HepG2 (cell line): ENCODE measurements around the gene CDH13. TPM values are rescaled to one million over a fixed set of nuclear protein-coding genes. Genes with fewer than 3 reads are reported as not detected.
A peak's percentile ranks its signal among the peaks of the same experiment; 100 is the strongest.

ENCODE experiments used
- CCDC6 ChIP-seq: sonication (generic); formaldehyde crosslinking; IDR thresholded peaks from 2 replicates; pipeline ENCODE4 v1.8.1; 2022; ENCODE audit warnings: mild to moderate bottlenecking, missing genetic modification reagents, moderate library complexity
- E2F1 ChIP-seq: sonication (generic); formaldehyde crosslinking; IDR thresholded peaks from 2 replicates; pipeline ENCODE4 v1.5.0; 2020; ENCODE audit warnings: missing genetic modification reagents
- ESRRA ChIP-seq: sonication (generic); formaldehyde crosslinking; IDR thresholded peaks from 2 replicates; pipeline ENCODE4 v1.5.1; 2020; ENCODE audit warnings: mild to moderate bottlenecking, low read depth, missing genetic modification reagents
- ETV6 ChIP-seq: sonication (generic); formaldehyde crosslinking; conservative IDR thresholded peaks from 2 replicates; pipeline ENCODE4 v1.4.0; 2020; ENCODE audit warnings: missing genetic modification reagents
- EZH2 ChIP-seq: conservative IDR thresholded peaks from 2 replicates; pipeline ENCODE4 v1.6.1; 2012; ENCODE audit warnings: mild to moderate bottlenecking, low read depth, low read length, moderate library complexity
- FOXK1 ChIP-seq: sonication (generic); formaldehyde crosslinking; IDR thresholded peaks from 2 replicates; pipeline ENCODE4 v1.4.0; 2020; ENCODE audit warnings: low read depth, missing genetic modification reagents, borderline replicate concordance
- HOXA7 ChIP-seq: sonication (generic); formaldehyde crosslinking; IDR thresholded peaks from 2 replicates; pipeline ENCODE4 v1.8.1; 2022; ENCODE audit warnings: mild to moderate bottlenecking, missing genetic modification reagents, moderate library complexity
- JARID2 ChIP-seq: sonication (generic); formaldehyde crosslinking; IDR thresholded peaks from 2 replicates; pipeline ENCODE4 v1.8.1; 2023; ENCODE audit warnings: missing genetic modification reagents, inconsistent platforms; ENCODE audit not compliant: insufficient replicate concordance
- KLF12 ChIP-seq: sonication (generic); formaldehyde crosslinking; IDR thresholded peaks from 2 replicates; pipeline ENCODE4 v1.4.0; 2020; ENCODE audit warnings: missing genetic modification reagents, borderline replicate concordance
- SAP130 ChIP-seq: IDR thresholded peaks from 2 replicates; pipeline ENCODE4 v1.6.1; 2016; ENCODE audit warnings: low read depth
- SMAD1 ChIP-seq: sonication (generic); formaldehyde crosslinking; IDR thresholded peaks from 2 replicates; pipeline ENCODE4 v1.4.0; 2020; ENCODE audit warnings: missing genetic modification reagents, low read depth, mild to moderate bottlenecking, borderline replicate concordance
- SMAD3 ChIP-seq: sonication (generic); formaldehyde crosslinking; IDR thresholded peaks from 2 replicates; pipeline ENCODE4 v1.4.0; 2020; ENCODE audit warnings: missing genetic modification reagents
- SRSF4 ChIP-seq: fragments of 200-400 bp; formaldehyde crosslinking; IDR thresholded peaks from one replicate; pipeline ENCODE4 v1.6.1; 2018; ENCODE audit warnings: mild to moderate bottlenecking, low read depth, low read length, moderate library complexity; ENCODE audit not compliant: poor library complexity, severe bottlenecking
- ZBTB37 ChIP-seq: sonication (generic); formaldehyde crosslinking; IDR thresholded peaks from 2 replicates; pipeline ENCODE4 v1.4.0; 2020; ENCODE audit warnings: mild to moderate bottlenecking, missing genetic modification reagents
- ZNF3 ChIP-seq: IDR thresholded peaks from 2 replicates; pipeline ENCODE4 v1.7.0; 2017; ENCODE audit warnings: inconsistent platforms
- ZNF737 ChIP-seq: sonication (generic); formaldehyde crosslinking; IDR thresholded peaks from 2 replicates; pipeline ENCODE4 v1.5.0; 2020; ENCODE audit warnings: missing genetic modification reagents, mild to moderate bottlenecking, borderline replicate concordance
- ZNF746 ChIP-seq: sonication (generic); formaldehyde crosslinking; IDR thresholded peaks from 2 replicates; pipeline ENCODE4 v1.8.0; 2022; ENCODE audit warnings: mild to moderate bottlenecking, missing genetic modification reagents
- polyA plus RNA-seq, 8 experiments: library from polyadenylated mRNA; depleted of rRNA in 3 of 8; stranded (reverse) in 7 of 8; unstranded in 1 of 8; fragments of >200 nt; fragmentation: Illumina TruSeq in 4 of 8; extraction: Trizol in 4 of 8; gene quantifications; 2 replicates each; pipeline versions ENCODE4 v1.2.1 to v1.2.3, GENCODE V29; 2011 to 2016; ENCODE audit warnings: low read depth in 4 of 8, missing spikeins in 1 of 8, mixed read lengths in 1 of 8; ENCODE audit not compliant: insufficient read depth in 1 of 8
- total RNA-seq, 5 experiments: library from RNA; depleted of rRNA; stranded (reverse); fragments of >200 nt; fragmentation: Illumina TruSeq; extraction: Trizol; gene quantifications; 2 replicates each; pipeline ENCODE4 v1.2.3, GENCODE V29; 2016; ENCODE audit warnings: low read depth in 1 of 5
- TF ChIP-seq, protein P1 (sequence below): sonication (generic); formaldehyde crosslinking; IDR thresholded peaks from 2 replicates; pipeline ENCODE4 v1.4.0; 2020; ENCODE audit warnings: missing genetic modification reagents, mild to moderate bottlenecking, borderline replicate concordance
- TF ChIP-seq, protein P2 (sequence below): IDR thresholded peaks from 2 replicates; pipeline ENCODE4 v1.6.1; 2016; ENCODE audit warnings: low read depth, borderline replicate concordance
- TF ChIP-seq, protein P3 (sequence below): sonication (generic); formaldehyde crosslinking; IDR thresholded peaks from 2 replicates; pipeline ENCODE4 v1.5.0; 2020; ENCODE audit warnings: missing genetic modification reagents
- TF ChIP-seq, protein P4 (sequence below): sonication (generic); formaldehyde crosslinking; IDR thresholded peaks from 2 replicates; pipeline ENCODE4 v1.4.0; 2020; ENCODE audit warnings: missing genetic modification reagents, borderline replicate concordance

Gene CDH13
- total and polyA plus RNA-seq, 2 of the 13 experiments (the other 11 are each of a cell fraction or from before 2014, with no cell fraction given), result not detected

GRCh38 chr16:83701494-83701893 lies 1074.7 kb downstream of the CDH13 start (continued):
- no peak for TF ChIP-seq SMAD1 (CRISPR knock-in tag)
- TF ChIP-seq, protein P1, sequence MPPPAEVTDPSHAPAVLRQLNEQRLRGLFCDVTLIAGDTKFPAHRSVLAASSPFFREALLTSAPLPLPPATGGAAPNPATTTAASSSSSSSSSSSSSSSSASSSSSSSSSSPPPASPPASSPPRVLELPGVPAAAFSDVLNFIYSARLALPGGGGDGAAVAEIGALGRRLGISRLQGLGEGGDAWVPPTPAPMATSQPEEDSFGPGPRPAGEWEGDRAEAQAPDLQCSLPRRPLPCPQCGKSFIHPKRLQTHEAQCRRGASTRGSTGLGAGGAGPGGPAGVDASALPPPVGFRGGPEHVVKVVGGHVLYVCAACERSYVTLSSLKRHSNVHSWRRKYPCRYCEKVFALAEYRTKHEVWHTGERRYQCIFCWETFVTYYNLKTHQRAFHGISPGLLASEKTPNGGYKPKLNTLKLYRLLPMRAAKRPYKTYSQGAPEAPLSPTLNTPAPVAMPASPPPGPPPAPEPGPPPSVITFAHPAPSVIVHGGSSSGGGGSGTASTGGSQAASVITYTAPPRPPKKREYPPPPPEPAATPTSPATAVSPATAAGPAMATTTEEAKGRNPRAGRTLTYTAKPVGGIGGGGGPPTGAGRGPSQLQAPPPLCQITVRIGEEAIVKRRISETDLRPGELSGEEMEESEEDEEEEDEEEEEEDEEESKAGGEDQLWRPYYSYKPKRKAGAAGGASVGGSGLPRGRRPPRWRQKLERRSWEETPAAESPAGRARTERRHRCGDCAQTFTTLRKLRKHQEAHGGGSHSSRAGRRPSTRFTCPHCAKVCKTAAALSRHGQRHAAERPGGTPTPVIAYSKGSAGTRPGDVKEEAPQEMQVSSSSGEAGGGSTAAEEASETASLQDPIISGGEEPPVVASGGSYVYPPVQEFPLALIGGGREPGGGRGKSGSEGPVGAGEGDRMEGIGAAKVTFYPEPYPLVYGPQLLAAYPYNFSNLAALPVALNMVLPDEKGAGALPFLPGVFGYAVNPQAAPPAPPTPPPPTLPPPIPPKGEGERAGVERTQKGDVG (CRISPR knock-in tag), result no peak
- no peak for TF ChIP-seq KLF12 (CRISPR knock-in tag)
- no peak for TF ChIP-seq ZBTB37
- TF ChIP-seq, protein P2, sequence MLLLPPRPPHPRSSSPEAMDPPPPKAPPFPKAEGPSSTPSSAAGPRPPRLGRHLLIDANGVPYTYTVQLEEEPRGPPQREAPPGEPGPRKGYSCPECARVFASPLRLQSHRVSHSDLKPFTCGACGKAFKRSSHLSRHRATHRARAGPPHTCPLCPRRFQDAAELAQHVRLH (CRISPR knock-in tag), result peak; percentile 74; the same call in 1 of the 2 replicates
- no peak for TF ChIP-seq ESRRA
- TF ChIP-seq CCDC6 (CRISPR knock-in tag), result no peak
- no peak for TF ChIP-seq ZNF3 (CRISPR knock-in tag)
- TF ChIP-seq SMAD3 (CRISPR knock-in tag), result 0 out of 2 replicates have a peak, but pooled peaks have one; percentile 69
- TF ChIP-seq FOXK1 (CRISPR knock-in tag), result peak; percentile 55; the same call in 1 of the 2 replicates
- TF ChIP-seq E2F1 (CRISPR knock-in tag), result no peak
- no peak for TF ChIP-seq ZNF737 (CRISPR knock-in tag)
- TF ChIP-seq SRSF4, result no peak
- TF ChIP-seq, protein P3, sequence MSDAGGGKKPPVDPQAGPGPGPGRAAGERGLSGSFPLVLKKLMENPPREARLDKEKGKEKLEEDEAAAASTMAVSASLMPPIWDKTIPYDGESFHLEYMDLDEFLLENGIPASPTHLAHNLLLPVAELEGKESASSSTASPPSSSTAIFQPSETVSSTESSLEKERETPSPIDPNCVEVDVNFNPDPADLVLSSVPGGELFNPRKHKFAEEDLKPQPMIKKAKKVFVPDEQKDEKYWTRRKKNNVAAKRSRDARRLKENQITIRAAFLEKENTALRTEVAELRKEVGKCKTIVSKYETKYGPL (CRISPR knock-in tag), result peak; percentile 43; the same call in 1 of the 2 replicates
- no peak for TF ChIP-seq ETV6 (CRISPR knock-in tag)
- no peak for TF ChIP-seq EZH2
- TF ChIP-seq, protein P4, sequence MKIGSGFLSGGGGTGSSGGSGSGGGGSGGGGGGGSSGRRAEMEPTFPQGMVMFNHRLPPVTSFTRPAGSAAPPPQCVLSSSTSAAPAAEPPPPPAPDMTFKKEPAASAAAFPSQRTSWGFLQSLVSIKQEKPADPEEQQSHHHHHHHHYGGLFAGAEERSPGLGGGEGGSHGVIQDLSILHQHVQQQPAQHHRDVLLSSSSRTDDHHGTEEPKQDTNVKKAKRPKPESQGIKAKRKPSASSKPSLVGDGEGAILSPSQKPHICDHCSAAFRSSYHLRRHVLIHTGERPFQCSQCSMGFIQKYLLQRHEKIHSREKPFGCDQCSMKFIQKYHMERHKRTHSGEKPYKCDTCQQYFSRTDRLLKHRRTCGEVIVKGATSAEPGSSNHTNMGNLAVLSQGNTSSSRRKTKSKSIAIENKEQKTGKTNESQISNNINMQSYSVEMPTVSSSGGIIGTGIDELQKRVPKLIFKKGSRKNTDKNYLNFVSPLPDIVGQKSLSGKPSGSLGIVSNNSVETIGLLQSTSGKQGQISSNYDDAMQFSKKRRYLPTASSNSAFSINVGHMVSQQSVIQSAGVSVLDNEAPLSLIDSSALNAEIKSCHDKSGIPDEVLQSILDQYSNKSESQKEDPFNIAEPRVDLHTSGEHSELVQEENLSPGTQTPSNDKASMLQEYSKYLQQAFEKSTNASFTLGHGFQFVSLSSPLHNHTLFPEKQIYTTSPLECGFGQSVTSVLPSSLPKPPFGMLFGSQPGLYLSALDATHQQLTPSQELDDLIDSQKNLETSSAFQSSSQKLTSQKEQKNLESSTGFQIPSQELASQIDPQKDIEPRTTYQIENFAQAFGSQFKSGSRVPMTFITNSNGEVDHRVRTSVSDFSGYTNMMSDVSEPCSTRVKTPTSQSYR (CRISPR knock-in tag), result peak; percentile 26; the same call in 1 of the 2 replicates
- TF ChIP-seq JARID2 (CRISPR knock-in tag), result no peak
- TF ChIP-seq HOXA7, result no peak
- peak; percentile 31; the same call in 1 of the 2 replicates for TF ChIP-seq SAP130
- no peak for TF ChIP-seq ZNF746
